ENCODE data around the gene PIP4K2B.

GRCh38 chr17:38796451-38797157, 2.8 kb downstream of the PIP4K2B start:
- TF ChIP-seq CTCF (conservative IDR thresholded peaks at IDR 0.05; ENCODE audit: low read depth, low read length) (no peak), EZH2 (IDR thresholded peaks at IDR 0.05; ENCODE audit: low read length, unreplicated experiment) (no peak), EZH2phosphoT487 (IDR thresholded peaks at IDR 0.05; ENCODE audit: borderline replicate concordance, low read length) (no peak)

All from PC-3 (cell line).